Measurements from ENCODE around the gene RENBP.

RENBP gene

GRCh38 chrX:153970357-153971123 lies 26.1 kb upstream of the RENBP start:
- FAIRE-seq, result no peak

GRCh38 chrX:153969904-153970356 lies 25.5 kb upstream of the RENBP start:
- FAIRE-seq, result no peak

DNA sequence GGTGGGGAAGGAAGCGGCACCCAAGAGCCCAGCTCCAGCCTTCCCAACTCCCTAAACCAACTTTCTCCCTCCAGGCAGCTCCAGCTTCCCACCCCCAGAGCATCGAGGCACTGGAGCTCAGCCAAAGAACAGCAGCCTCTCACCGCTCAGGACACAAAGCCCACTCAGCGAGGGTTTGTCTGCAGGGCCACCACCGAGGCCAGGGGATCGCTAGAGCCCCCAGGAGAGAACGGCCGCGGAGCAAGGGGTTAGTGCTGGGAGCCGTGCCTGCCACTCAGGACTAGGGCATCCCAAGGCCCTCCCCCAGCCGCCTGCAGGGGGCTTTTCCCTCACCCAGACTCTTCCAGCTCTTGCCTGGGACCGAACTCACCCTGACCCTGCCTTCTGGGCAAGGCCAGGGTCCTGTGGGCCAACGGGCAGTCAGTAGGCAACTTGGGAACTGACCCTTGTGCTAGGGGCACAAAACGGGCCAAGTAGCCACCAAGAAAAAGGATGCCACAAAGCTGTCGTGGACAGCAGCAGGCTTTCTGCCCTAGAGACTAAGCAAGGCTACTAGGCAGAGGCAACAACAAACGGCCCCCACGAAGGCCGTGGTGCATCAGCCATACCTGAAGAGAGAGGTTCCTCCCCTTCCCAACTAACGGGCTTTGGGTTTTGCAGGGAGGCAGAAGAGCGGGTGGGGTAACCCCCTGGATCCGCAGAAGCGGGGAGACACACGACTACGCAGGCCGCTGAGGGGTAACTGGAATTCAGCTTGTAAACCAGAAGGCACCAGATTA lies 24.9 kb upstream of the RENBP start:
- no peak for FAIRE-seq

DNA sequence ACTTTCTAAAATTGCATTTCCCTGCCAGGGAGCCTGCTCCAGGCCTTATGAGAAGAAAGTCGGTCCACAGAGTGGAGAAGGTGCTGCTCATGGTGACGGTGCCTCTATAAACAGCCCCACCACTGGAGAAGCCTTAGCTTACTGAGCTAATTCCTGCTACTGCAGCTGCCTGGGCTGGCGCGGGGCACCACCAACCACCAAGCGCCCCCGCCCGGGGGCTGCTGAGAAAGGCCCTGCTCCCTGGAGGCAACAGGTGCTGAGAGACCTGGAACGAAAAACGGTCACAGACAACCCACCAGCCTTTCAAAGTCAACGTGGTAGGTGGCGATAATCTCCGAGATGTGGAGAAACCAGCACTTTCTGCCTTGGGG lies 24.3 kb upstream of the RENBP start:
- no peak for FAIRE-seq

DNA sequence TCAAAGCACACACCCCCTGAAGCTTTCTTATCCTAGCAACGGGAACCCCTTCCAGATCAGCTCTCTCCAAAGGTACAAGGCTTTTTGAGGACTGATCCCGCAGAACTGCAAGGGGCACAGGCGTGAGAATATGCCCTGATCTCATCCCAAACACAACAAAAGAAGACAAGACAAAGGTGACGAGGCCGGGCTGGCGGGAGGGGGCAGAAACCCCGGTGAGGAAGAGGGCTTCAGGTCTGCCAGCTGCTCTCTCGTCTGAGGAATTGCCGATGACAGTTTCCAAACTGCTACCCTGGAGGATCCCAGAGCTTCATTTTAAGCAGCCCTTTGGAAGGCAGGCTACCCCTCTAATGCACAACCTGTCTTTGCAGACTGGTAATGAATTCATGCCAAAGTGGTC lies 23.8 kb upstream of the RENBP start:
- FAIRE-seq, result no peak

GRCh38 chrX:153967536-153968224 lies 23.2 kb upstream of the RENBP start:
- FAIRE-seq, result no peak

DNA sequence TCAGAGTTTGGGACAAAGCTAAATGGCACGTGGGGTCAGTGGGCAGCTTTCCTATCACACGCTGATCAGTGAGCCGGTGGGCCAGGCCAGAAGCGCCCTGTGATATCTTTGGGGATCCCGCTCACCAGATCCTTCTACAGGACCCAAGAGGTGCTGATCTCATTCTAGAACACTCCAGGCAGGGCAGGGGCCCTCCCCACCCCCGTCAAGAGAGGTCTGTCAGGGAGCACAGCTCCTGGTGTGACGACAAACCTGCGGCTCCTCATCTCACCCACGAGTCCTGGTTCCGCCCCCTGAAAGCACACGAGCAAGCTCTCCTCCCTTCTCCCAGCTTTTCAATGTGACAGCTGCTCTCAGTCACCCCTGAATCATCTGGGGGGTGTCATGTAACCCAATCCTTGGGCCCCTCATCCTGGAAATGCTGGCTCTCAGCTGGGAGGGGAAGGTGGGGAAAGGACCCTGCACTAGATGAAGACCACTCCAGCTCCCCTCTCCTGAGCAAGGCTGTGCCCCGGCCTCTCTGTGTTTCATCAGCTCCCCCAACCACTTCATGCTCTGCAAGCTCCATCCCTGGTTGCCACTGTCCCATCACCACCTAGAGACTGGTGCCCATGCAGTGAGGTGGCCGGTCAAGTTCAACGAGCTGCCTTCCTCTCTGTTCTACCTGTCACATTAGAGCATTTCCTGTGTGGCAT lies 22.5 kb upstream of the RENBP start:
- no peak for FAIRE-seq

DNA sequence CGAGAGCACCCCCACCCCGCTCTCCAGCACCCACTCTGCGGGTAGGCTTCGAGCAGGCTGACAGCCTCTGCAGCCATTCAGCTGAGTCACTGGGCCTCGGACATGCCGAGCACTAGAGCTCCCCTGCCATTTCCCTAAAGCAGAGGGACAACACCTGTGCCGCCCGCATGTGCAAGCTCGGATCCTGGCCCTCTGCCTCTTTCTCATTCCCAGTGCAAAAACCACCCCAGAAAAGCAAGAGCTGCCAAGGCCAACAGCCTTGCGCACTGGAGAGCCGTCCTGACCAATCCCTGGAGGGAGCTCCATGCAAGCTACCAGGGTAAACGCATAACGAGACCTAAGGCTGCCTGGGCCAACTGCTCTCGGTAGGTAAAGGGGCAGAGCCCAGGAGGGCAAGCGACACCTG lies 21.8 kb upstream of the RENBP start:
- no peak for FAIRE-seq

- no peak for FAIRE-seq
These were observed 21.0 kb upstream of the RENBP start for GRCh38 chrX:153965406-153965805.

- FAIRE-seq, result no peak
These were observed 19.7 kb upstream of the RENBP start for GRCh38 chrX:153964105-153964504.

- FAIRE-seq, result no peak
These were observed 19.1 kb upstream of the RENBP start for GRCh38 chrX:153963546-153963945.

DNA sequence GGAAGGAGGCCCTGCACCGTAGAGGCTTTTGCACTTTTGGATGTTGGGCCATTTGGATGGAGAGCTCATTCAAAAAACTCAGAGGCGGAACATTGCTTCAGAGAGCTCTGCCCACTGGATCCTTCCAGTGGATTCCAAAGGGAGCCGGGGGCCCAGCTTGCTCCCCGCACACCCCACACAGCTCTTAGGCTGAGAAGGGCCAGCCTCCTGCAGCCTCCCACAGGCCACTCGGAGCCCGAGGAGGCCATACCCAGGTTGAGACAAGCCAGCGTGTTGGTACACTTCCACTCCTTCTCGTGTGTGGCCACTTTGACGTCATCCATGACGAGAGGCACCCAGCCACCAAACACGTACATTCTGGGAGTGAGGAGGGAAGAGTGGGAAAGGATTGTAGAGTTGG lies 16.8 kb upstream of the RENBP start:
- no peak for FAIRE-seq

GRCh38 chrX:153960786-153961185 lies 16.3 kb upstream of the RENBP start:
- FAIRE-seq, result no peak

GRCh38 chrX:153960077-153960476 lies 15.6 kb upstream of the RENBP start:
- no peak for FAIRE-seq

DNA sequence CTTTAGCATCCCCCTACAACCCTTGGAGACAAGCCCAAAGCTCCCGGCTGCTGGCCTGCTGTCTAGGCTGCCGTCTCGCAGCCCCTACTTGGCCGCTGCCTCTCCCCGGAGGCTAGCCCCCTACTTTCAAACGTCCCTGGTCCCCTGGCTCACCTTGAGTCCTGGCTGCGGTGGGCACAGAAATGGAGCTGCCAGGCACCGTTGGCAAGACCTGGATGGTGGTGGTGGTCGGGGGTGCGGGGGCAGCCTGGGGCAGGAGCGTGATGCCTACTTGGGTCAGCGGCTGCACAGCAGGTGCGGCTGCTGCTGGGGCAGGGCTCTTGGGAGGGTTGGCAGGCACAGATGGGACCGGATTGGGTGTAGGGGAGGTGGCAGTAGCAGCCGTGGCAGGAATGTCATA lies 15.2 kb upstream of the RENBP start:
- FAIRE-seq, result no peak

DNA sequence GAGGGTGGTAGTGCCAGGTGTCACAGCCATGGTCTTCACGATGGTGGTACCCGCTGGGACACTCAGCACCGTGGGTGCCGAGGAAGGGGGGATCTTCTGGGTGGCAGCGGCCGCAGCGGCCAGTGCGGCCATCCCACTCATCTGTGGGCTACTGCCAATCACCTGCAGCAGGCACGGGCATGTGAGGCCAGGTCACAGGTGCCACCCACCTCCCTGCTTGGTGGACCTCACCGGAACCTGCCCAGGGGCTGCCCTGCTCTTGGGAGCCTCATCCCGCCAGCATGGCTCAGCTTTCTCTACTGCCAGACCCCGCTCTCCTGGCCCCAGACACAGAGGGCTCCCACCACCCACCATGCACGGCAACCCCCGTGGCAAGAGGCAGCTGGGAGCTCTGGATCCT lies 14.2 kb upstream of the RENBP start:
- no peak for FAIRE-seq

- FAIRE-seq, result no peak
These were observed 12.8 kb upstream of the RENBP start for GRCh38 chrX:153957224-153957623.

- no peak for FAIRE-seq
These were observed 11.8 kb upstream of the RENBP start for GRCh38 chrX:153956044-153956907.

DNA sequence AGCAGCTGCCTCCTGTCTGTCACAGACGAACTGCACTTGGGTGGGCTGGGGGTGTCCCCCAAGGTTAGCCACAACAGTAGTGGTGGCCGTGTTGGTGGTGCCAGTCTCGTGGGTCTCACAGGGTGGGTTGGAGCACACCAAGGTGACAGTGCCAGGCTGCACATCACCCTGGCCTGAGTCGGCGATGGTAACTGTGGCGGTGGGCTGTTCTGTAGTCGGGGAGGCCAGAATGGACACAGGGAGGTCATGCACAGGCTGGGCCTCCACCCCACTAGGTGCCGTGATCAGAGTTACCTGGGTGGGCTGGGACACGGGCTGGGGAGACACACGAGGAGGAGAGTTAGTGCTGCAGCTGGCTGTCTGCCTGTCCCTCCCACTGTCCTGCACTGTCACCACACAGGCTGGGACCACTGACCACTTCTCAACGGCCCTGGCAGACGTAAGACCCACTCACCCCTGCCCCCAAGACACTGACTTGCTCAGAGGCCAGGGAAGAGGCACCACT lies 10.8 kb upstream of the RENBP start:
- no peak for FAIRE-seq

- no peak for FAIRE-seq
These were observed 10.2 kb upstream of the RENBP start for GRCh38 chrX:153954558-153955227.

- FAIRE-seq, result no peak
These were observed 9.6 kb upstream of the RENBP start for GRCh38 chrX:153953892-153954557.
